Peyer's patch (tissue), 4 donors: ENCODE measurements around the gene POU6F2. TPM values are rescaled to one million over a fixed set of nuclear protein-coding genes. Genes with fewer than 3 reads are reported as not detected.

Source experiments
- DNase-seq, 3 donors: peaks; one replicate each; pipeline ENCODE4 v3.0.0-alpha.2; 2017 to 2019
- H3K27ac ChIP-seq, 4 donors: fragments of 200-600 bp; sonication (generic); one replicate each; pipeline ENCODE4 v1.5.1; 2016 to 2019
- H3K27me3 ChIP-seq, 2 donors: fragments of 200-600 bp; sonication (generic); one replicate each; pipeline ENCODE4 v1.5.1; 2019
- H3K36me3 ChIP-seq, 3 donors: fragments of 200-600 bp; sonication (generic); one replicate each; pipeline ENCODE4 v1.5.1; 2016 to 2019
- H3K4me1 ChIP-seq, 4 donors: fragments of 200-600 bp; sonication (generic); one replicate each; pipeline ENCODE4 v1.5.1; 2016 to 2019
- H3K4me3 ChIP-seq, 4 donors: fragments of 200-600 bp; sonication (generic); 1 replicate in 3 of 4; 2 replicates in 1 of 4; pipeline ENCODE4 v1.5.1; 2016 to 2019; ENCODE audit warnings: mild to moderate bottlenecking in 1 of 4
- H3K9me3 ChIP-seq, 4 donors: fragments of 200-600 bp; sonication (generic); one replicate each; pipeline ENCODE4 v1.5.1; 2016 to 2019; ENCODE audit warnings: mild to moderate bottlenecking in 1 of 4
- POLR2A ChIP-seq, 2 donors: fragments of 450-650 bp; IDR thresholded peaks; one replicate each; pipeline ENCODE4 v1.5.1; 2017; ENCODE audit warnings: antibody characterized with exemption in 2 of 2, mild to moderate bottlenecking in 2 of 2, moderate library complexity in 2 of 2
- total RNA-seq, 4 donors: library from RNA; depleted of rRNA; stranded (reverse); fragments of >200 nt; gene quantifications; one replicate each; pipeline ENCODE4 v1.1.0, GENCODE V29; 2016
- TF ChIP-seq, protein P1 (sequence below), 6 experiments: fragments of 450-650 bp in 4 of 6; fragments of 200-600 bp in 2 of 6; sonication (generic) in 1 of 6; IDR thresholded peaks; one replicate each; pipeline ENCODE4 v1.5.1; 2017 to 2019; ENCODE audit warnings: antibody characterized with exemption in 6 of 6, mild to moderate bottlenecking in 3 of 6, moderate library complexity in 1 of 6

Gene POU6F2
- total RNA-seq, 4 donors from 2014 or later = 0.80 to 1.3 (median 1.2) TPM; not detected in 1

DNA sequence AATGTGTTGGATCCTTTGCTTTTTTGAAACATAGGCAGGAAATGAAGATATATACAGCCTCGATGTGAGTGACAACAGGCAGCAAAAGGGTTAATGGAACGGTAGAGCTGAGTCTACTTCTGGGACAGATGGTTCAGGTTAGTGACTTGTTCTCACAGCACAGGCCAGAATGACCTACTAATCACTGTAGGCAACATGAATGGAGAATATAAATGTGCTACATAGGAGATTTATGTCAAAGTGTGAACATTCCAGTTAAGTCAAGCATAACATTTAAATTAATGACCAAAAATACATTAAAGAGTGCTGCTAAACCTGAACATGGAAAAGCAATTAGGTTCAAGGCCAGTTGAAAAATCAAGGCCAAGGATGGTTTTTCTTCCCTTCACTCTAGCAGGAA lies 235.2 kb downstream of the POU6F2 start:
- Histone ChIP-seq H3K4me3 (no peak overlapping the region), H3K36me3 (no peaks in the 10 kb centered on the region), H3K9me3 (no peaks in the 10 kb centered on the region), H3K27ac (no peak overlapping the region), H3K27me3 (no peaks in the 10 kb centered on the region), H3K4me1 (no peaks in the 10 kb centered on the region)
- no peak for TF ChIP-seq POLR2A (IDR thresholded peaks at IDR 0.05)
- TF ChIP-seq, protein P1, sequence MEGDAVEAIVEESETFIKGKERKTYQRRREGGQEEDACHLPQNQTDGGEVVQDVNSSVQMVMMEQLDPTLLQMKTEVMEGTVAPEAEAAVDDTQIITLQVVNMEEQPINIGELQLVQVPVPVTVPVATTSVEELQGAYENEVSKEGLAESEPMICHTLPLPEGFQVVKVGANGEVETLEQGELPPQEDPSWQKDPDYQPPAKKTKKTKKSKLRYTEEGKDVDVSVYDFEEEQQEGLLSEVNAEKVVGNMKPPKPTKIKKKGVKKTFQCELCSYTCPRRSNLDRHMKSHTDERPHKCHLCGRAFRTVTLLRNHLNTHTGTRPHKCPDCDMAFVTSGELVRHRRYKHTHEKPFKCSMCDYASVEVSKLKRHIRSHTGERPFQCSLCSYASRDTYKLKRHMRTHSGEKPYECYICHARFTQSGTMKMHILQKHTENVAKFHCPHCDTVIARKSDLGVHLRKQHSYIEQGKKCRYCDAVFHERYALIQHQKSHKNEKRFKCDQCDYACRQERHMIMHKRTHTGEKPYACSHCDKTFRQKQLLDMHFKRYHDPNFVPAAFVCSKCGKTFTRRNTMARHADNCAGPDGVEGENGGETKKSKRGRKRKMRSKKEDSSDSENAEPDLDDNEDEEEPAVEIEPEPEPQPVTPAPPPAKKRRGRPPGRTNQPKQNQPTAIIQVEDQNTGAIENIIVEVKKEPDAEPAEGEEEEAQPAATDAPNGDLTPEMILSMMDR (IDR thresholded peaks at IDR 0.05) = no peak
- no peak for DNase-seq

DNA sequence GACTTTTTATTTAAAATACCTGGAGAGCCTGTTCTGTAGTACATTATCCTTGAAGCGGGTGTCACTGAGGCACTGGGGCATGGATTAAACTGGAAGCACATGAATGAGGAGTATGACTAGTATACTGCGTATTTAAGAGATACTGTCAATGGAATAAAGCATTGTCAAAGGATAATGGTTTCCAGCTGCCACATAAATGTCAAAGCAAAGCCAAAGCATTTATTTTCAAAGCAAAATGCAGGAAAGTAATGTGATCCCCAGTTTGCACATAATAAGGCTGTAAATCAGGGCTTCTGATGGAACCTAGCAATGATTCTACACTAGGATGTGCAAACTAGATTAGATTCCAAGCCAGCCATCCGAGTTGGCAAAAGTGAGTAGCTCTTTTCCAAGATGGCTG lies 240.1 kb downstream of the POU6F2 start:
- Histone ChIP-seq H3K27me3 (no peaks in the 10 kb centered on the region), H3K9me3 (no peaks in the 10 kb centered on the region), H3K27ac (no peak overlapping the region), H3K4me1 (no peaks in the 10 kb centered on the region), H3K36me3 (no peaks in the 10 kb centered on the region), H3K4me3 (no peak overlapping the region)
- no peak for TF ChIP-seq POLR2A (IDR thresholded peaks at IDR 0.05)
- TF ChIP-seq, protein P1 (IDR thresholded peaks at IDR 0.05) = no peak
- no peak for DNase-seq

DNA sequence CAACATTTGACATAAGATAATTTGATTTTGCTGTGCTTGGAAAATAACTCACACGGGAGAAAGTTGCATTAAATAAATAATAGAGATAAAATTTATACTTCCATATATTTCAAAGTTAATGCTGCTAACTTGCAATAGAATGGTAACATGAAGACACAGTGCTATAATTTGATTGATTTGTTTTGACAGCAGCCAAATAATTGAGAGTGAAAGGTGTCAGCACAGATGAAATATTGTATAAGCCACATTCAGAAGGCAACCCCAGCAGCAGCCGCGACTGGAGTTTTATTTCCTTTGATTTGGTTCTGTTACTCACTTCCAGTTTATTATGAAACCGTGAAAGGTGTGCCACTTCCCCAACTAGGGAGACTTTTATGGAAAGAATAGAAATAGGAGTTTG lies 242.2 kb downstream of the POU6F2 start:
- H3K27ac ChIP-seq = no peak overlapping the region

DNA sequence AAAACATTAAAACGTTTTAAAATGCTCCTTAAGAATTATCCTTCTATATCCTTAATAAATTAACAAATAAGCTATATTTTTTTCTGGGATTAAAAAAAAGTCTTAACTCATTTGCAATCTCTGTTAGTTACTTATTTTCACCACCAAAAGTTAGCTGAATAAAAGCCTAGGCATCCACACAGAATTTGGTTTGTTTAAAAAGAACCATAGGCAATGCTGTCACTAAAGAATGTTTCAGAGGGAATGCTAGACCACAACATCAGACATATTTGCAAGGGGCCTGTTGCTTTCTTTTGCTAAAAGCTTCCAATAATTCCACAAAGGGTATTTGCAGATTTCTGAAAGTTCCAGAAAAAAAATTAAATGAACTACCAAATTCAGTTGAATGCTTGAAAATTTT lies 244.2 kb downstream of the POU6F2 start:
- TF ChIP-seq, protein P1 (IDR thresholded peaks at IDR 0.05) = no peak
- no peak for TF ChIP-seq POLR2A (IDR thresholded peaks at IDR 0.05)
- Histone ChIP-seq H3K27me3 (no peaks in the 10 kb centered on the region), H3K9me3 (no peaks in the 10 kb centered on the region), H3K4me1 (no peaks in the 10 kb centered on the region), H3K4me3 (no peak overlapping the region), H3K27ac (no peak overlapping the region), H3K36me3 (no peaks in the 10 kb centered on the region)
- no peak for DNase-seq

More for the DNA sequence above, 242.2 kb downstream of the POU6F2 start:
- no peak for DNase-seq
- no peaks in the 10 kb centered on the region for H3K9me3 ChIP-seq
- TF ChIP-seq, protein P1 (IDR thresholded peaks at IDR 0.05) = no peak
- TF ChIP-seq POLR2A (IDR thresholded peaks at IDR 0.05) = no peak
- no peaks in the 10 kb centered on the region for H3K27me3 ChIP-seq
- H3K4me1 ChIP-seq = no peaks in the 10 kb centered on the region
- H3K36me3 ChIP-seq = no peaks in the 10 kb centered on the region
- H3K4me3 ChIP-seq = no peak overlapping the region

DNA sequence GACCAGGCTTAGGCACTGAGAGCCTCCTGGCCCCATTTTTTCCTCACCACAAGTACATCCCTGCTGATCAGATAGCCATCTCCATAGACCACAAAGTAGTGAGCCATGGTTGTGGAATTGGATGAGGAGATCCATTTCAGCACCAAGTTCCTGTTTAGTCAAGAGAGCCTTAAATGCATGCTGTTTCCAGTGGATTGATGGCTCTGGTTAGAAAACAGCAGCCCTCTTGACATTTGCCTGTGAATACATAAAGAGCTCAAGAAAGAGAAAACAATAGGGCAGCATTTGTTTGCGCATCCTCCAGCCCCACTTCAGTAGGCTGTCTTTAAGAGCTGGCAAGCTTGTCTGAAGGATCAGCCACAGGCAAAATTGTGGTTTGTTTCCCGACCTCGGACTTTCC lies 251.2 kb downstream of the POU6F2 start:
- no peaks in the 10 kb centered on the region for H3K36me3 ChIP-seq
- TF ChIP-seq, protein P1 (IDR thresholded peaks at IDR 0.05) = no peak
- no peak for TF ChIP-seq POLR2A (IDR thresholded peaks at IDR 0.05)
- DNase-seq = no peak

More for the DNA sequence above, 251.2 kb downstream of the POU6F2 start:
- Histone ChIP-seq H3K27ac (no peak overlapping the region), H3K27me3 (no peaks in the 10 kb centered on the region), H3K4me3 (no peak overlapping the region), H3K4me1 (no peaks in the 10 kb centered on the region), H3K9me3 (no peaks in the 10 kb centered on the region)
